ENCODE data around the gene KRTAP4-4.
"Not testable (repeated sequence)": the region's sequence is repeated elsewhere in the genome, so short reads cannot be mapped to it uniquely, and the experiment has no call there.

KRTAP4-4 gene

DNA sequence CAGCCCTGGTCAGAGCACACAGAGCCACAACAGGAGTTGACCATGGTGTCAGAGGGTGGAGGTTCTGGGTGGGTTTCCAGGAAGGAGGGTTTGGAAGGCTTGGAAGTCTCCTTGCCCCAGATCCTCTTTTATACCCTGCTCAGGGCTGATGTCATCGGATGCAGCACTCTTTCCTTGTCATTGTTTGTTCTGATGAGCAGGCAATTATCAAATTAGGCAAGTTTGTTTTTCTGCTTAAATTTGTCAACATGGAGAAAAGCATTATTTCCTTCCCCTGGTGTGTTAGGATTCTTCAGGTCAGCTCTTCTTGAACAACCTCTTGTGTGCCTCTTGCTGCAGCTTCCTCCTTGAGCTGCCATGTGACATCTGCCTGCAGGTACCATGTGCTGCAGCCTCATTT, at the start of gene KRTAP4-4:
TSS of gene KRTAP4-4 (minus strand) at position 101 of the 400 bp plus-strand sequence. CDS start at position 44, 57 bp downstream.
- DNase-seq: no peak

DNA sequence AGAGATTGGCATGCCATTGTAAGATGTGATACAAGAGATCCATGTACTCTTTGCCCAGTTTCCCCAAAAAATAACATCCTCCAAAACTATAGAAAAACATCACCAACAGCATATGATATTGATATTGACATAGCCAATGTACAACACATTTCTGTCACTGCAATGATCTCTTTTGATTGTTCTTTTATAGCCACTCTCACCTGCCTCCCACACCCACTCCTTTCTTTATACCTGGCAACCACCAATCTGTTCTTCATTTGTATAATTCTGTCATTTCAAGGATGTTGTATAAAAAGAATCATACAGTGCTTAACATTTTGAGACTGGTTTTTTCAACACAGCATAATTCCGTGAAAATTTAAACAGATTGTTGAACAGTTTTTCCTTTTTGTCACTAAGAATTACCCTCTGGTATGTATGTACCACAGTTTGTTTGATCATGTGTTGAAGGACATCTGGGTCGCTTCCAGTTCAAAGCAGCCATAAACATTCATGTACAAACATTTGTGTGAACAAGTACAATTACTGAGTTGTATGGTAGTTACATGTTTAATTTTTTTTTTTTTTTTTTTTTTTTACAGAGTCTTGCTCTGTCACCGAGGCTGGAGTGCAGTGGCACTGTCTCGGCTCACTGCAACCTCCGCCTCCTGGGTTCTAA, 39.0 kb upstream of the KRTAP4-4 start:
- no peak for DNase-seq

DNA sequence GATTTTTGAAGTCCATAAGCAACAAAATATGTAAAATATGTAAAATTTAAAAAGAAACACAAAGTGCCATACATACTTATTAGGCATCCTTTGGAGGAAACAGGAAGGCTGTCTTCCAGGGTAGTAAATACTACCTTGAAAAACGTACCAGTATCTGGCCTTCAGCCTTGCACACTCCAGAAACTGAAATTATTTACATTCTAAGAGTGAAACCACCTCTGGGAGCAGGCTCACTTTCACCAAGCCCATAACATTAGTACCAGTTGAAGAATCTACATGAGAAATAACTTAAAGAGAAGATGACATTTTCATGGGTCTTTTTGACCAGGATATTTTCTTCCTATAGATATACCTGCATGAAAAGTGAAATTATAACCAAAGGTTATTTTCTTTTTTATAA, 35.5 kb upstream of the KRTAP4-4 start:
- no peak for DNase-seq

DNA sequence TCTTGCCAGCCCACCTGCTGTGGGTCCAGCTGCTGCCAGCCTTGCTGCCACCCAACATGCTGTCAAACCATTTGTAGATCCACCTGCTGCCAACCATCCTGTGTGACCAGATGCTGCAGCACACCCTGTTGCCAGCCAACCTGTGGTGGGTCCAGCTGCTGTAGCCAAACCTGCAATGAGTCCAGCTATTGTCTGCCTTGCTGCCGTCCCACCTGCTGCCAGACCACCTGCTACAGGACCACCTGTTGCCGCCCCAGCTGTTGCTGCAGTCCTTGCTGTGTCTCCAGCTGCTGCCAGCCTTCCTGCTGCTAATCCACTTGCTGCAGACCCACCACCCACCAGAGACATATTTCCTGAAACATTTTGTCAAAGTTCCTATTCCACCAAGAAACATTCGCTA, 29.8 kb upstream of the KRTAP4-4 start:
- DNase-seq: no peak

DNA sequence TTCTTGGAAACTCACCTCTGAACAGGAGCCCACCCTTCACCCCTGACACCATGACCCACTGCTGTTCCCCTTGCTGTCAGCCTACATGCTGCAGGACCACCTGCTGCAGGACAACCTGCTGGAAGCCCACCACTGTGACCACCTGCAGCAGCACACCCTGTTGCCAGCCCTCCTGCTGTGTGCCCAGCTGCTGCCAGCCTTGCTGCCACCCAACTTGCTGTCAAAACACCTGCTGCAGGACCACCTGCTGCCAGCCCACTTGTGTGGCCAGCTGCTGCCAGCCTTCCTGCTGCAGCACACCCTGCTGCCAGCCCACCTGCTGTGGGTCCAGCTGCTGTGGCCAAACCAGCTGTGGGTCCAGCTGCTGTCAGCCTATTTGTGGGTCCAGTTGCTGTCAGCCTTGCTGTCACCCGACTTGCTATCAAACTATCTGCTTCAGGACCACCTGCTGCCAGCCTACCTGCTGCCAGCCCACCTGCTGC, 29.3 kb upstream of the KRTAP4-4 start, which contains the start of gene KRTAP9-1:
TSS of gene KRTAP9-1 (plus strand) at position 51 of the 482 bp plus-strand sequence. CDS start at position 51, 0 bp downstream.
- not testable (repeated sequence) for DNase-seq

DNA sequence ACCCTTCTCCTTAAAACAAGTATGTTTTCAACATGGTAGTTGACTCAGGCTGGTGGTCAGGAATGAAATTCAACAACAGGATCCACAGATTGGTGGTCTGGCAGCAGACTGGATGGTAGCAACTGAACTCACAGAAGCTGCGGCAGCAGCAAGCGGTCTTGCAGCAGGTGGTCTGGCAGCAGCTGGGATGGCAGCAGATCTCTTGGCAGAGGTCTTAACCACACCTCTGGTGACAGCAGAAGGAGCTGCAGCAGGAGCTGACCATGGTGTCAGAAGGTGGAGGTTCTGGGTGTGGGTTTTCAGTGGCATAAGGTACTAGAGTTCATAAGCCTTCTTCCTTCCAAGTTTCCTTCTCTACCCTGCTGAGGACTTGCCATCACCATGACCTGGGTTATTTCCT, 26.3 kb upstream of the KRTAP4-4 start:
- DNase-seq: no peak

DNA sequence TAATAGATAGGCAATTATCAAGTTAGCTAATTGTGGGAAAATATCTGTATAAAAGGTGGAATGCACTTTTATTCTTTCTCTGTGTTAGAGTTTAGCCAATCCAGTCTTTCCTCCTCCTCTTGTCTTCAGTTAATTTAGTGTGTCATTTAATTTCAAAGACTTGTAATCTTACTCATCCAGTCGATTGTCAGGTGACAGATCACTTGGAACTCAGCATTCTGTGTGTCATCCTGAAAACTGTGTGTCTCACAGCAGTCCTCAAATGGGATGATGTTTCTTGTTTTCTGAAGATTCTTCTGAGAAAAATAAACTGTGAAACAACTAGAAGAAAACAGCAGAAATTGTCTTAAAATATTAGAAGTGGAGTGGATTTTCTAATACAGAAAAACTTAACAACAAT, 24.5 kb upstream of the KRTAP4-4 start:
- no peak for DNase-seq

DNA sequence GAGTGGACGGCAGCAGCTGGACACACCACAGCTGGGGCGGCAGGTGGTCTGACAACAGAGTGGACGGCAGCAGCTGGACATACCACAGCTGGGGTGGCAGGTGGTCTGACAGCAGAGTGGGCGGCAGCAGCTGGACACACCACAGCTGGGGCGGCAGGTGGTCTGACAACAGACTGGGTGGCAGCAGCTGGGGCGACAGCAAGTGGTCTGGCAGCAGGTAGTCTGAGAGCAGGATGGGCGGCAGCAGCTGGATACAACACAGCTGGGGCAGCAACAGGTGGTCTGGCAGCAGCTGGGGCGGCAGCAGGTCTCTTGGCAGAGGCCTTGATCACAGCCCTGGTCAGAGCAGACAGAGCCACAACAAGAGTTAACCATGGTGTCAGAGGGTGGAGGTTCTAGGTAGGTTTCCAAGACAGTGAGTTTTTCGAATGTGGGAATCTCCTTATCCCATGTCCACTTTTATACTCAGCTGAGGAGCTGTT, 24.0 kb upstream of the KRTAP4-4 start, which contains the start of gene KRTAP4-1:
TSS of gene KRTAP4-1 (minus strand) at position 432 of the 482 bp plus-strand sequence. CDS start at position 375, 57 bp downstream.
- DNase-seq: no peak

DNA sequence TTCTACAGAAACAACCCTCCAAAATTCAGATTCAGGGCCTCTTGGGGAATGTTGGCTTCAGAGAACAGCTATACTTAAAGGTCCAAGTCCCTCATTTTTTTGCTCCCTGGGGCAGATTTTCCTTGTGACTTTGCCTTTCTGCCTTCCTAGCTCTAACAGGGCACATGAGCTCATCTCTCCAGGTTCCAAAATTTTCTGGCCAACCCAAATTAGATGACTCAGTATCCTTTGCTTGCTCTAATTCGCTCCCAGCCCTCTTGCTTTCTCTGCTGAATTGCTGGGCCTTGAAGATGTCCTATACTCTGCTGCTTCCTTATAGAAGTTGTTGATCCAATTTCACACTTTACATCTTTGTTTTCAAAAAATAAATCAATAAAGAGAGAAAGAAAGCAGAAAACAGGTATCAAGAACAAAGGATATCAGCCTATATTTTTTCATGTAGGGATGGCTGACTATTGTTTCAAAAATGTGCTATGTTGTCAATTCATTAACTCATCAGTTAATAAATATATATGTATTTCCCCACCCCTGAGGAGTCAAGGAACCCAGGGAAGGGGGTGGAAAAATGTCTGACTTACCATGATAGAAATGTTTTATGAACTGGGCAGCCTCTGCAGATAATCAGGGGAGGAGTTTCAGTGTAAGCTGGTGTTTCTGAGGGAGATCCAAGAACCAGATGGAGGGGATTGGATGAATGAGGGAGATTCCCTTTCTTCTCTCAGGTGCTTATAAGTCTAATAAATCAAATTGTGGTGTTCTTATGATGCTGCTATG, 18.5 kb upstream of the KRTAP4-4 start:
- no peak for DNase-seq

DNA sequence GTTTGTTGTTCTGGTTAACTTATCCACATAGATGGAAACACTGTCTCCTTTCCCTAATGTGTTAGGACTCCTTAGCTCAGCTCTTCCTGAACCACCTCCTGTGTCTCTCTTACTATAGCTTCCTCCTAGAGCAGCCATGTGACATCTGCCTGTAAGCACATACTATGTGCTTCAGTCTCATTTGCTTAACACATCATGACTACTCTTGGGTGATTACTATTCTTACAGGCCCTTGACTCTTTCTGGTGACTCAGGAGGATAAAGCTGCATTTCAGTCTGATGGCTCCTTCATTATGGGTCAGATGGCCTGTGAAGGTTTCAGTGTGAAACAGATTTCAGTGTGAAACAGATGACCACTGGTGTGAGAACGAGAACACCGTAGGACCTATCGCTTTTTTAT, 17.8 kb upstream of the KRTAP4-4 start:
- no peak for DNase-seq

DNA sequence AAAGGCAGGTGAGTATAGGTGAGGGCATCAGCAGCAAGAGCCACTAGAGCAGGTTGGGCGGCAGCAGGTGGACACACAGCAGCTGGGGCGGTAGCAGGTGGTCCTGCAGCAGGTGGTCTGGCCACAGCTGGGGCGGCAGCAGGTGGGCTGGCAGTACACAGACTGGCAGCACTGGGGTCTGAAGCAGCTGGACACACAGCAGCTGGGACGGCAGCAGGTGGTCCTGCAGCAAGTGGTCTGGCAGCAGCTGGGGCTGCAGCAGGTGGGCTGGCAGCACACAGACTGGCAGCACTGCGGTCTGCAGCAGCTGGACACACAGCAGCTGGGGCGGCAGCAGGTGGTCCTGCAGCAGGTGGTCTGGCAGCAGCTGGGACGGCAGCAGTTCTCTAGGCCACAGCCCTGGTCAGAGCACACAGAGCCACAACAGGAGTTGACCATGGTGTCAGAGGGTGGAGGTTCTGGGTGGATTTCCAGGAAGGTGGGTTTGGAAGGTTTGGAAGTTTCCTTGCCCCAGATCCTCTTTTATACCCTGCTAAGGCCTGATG, 17.3 kb upstream of the KRTAP4-4 start, which contains the start of gene KRTAP4-2:
TSS of gene KRTAP4-2 (minus strand) at position 495 of the 545 bp plus-strand sequence. CDS start at position 438, 57 bp downstream.
- DNase-seq: no peak

DNA sequence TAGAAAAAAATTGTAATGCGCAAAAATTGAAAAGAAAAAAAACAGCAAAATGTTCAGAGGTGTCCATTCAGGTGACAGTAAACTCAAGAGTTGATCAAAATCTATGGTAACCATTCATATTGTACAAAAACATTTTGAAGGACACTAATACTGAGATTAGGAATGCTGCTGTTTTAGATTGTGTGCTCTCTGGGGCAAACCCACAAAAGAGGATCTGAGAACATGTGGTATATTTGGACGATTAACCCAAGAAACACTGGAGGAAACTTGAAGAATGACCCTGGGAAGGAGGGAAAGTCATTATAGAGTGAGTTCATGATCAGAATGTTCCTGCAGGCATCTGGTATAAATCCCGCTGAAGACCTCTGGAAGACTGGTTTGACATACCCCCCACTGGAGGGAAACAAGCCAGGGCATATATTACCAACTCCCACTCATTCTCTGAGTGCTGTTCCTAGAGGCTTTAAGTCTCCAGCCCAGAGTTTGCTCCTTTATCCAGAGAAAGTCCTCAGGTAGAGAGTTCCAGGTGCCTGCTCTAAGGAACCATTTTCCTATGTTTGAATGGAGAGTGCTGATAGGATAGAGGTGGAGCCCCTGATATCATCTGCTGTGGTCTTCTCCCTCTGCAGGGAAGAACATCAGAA, 16.3 kb upstream of the KRTAP4-4 start:
- no peak for DNase-seq

DNA sequence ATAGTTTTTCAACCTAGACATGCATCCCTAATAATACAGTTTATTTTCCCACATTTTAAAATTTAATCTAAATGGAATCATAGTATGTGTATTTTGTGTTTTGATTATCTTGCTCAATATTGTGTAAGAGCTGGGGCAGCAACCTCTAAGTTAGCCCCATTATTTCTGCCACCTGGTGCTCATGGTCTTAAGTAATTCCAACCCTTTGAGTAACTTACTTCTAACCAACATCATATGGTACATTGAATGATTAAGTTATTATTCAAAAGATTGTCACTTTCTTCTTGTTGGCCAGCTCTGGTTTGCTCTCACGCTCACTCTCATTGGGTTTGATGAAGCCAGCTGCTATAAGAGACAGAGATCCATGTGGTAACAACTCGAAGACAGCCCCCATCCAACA, 11.3 kb upstream of the KRTAP4-4 start:
- DNase-seq: no peak

DNA sequence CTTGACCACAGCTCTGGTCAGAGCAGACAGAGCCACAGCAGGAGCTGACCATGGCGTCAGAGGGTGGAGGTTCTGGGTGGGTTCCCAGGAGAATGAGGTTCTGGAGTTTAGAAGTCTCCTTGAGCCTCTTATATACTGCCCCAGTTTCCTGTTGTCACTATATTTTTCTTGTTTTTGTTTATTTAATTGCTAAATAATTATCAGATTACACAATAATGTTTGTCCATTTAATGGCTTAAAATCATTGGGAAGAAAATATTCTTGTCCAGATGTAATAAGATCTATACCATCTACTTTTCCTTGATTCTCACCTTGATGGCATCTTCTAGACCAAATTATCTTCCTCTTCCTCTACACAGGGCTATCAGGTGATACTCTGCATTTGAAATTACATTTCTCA, 7.6 kb upstream of the KRTAP4-4 start, which contains the start of gene KRTAP4-3:
TSS of gene KRTAP4-3 (minus strand) at position 101 of the 400 bp plus-strand sequence. CDS start at position 52, 49 bp downstream.
- DNase-seq: no peak

DNA sequence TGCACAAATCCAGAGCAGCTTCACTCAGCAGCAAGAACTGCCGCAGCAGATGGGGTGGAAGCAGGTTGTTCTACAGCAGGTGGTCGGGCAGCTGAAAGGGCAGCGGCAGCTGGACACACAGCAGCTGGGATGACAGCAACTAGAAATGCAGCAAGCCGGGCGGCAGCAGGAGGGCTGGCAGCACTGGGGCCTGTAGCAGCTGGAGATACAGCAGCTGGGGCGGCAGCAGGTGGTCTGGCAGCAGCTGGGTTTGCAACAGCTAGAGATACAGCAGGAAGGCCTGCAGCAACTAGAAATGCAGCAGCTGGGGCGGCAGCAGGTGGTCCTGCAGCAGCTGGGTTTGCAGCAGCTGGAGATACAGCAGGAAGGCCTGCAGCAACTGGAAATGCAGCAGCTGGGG, 7.0 kb upstream of the KRTAP4-4 start:
- DNase-seq: no peak

DNA sequence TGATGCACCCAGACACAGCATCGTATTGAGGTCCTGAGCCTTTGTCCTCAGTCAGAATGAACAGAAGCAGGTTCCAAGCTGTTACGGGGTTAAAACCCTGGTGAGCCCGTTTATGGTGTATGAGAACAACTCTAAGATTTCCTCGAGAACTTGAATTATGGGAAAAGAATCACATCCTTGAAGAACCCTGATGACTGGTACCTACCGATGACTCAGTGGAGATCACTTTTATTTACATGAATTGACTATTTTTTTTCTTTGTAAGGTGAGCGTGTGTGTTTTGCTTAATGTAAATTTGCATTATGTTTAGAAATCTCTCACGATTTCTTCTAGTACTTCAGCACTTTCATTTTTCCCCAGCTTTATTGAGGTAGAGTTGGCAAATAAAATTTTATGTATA, 3.3 kb upstream of the KRTAP4-4 start:
- DNase-seq: no peak

DNA sequence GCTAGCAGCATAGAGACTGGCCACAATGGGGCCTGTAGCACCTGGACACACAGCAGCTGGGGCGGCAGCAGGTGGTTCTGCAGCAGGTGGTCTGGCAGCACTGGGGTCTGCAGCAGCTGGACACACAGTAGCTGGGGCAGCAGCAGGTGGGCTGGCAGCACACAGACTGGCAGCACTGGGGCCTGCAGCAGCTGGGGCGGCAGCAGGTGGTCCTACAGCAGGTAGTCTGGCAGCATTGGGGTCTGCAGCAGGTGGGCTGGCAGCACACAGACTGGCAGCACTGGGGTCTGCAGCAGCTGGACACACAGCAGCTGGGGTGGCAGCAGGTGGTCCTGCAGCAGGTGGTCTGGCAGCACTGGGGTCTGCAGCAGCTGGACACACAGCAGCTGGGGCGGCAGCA, 358 bp downstream of the KRTAP4-4 start:
- not testable (repeated sequence) for DNase-seq

DNA sequence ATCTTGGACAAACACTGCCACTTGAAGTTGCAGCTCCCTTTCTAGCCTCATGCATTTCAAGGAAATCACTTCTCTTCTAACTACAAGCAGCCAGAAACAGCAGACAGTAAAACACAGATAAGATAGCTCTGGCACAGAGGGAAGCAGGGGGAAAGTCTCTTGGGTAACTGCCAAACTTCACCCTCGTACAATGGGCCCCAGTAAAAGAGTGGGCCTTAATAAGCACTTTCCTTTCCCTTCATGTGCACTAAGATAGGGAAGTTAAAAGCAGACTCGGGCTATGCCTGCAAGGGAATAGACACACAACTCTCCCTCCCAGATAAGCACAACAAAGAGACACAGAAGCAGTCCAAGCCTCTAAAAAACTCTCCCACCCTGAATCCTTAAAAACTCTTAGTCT, 6.7 kb downstream of the KRTAP4-4 start:
- no peak for DNase-seq

DNA sequence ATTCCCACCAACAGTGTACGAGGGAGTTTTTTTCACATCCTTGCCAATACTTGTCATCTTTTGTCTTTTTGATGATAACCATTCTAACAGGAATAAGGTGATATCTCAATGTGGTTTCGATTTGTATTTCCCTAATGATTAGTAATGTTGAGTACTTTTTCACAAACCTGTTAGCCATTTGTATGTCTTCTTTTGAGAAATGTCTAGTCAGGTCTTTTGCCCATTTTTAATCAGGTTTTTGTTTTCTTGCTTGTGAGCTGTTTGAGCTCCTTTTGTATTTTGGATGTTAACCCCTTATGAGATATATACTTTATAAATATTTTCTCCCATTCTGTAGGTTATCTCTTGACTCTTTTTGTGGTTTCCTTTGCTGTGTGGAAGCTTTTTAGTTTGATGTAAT, 9.0 kb downstream of the KRTAP4-4 start:
- DNase-seq: no peak

DNA sequence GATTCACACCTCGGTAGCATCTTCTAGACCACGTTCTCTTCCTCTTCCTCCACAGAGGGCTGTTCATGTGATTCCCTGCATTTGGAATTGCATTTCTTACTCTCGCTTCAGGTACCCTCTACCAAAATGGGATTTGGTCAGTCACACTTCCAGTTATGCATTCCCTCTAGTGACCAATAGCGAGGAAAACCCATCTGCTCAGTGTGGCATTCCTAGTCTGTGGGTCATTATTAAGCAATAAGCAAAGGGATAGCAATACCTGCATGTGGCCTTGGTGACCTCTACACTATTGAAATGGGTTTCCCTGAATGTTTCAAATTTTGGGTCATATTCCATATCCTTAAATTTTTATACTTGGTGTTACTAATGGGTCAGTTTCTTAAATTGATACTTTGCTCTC, 10.5 kb downstream of the KRTAP4-4 start:
- DNase-seq: no peak

DNA sequence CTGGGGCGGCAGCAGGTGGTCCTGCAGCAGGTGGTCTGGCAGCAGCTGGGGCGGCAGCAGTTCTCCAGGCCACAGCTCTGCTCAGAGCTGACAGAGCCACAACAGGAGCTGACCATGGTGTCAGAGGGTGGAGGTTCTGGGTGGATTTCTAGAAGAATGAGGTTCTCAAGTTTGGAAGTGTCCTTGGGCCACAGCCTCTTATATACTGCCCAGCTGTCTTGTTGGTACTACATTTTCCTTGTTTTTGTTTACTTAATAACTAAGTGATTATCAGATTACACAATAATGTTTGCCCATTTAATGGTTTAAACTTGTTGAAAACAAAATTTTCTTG, 10.9 kb downstream of the KRTAP4-4 start, which contains the start of gene KRTAP4-5:
TSS of gene KRTAP4-5 (minus strand) at position 174 of the 334 bp plus-strand sequence. CDS start at position 116, 58 bp downstream.
- no peak for DNase-seq

DNA sequence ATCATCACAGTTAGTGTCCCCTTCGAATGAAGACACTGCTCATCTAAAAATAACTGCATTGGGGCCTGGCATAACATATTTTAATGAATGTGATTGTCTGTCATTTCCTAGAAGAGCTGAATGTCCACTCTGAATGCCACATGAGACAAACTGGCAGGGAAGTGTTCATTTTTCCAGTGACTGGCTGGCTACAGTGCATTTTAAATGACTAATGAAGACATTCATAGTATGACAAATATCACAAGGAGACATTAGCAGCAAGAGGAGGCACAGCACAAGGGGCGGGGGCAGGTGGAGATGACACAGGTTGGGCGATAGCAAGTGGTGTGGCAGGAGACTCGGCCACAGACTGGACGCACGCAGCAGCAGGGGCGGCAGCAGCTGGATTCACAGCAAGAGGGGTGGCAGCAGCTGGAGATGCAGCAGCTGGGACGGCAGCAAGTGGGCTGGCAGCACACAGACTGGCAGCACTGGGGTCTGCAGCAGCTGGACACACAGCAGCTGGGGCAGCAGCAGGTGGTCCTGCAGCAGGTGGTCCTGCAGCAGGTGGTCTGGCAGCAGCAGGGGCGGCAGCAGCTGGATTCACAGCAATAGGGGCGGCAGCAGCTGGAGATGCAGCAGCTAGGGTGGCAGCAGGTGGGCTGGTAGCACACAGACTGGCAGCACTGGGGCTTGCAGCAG, 11.4 kb downstream of the KRTAP4-4 start:
- not testable (repeated sequence) for DNase-seq

Data from NCI-H524 (cell line).